ENCODE measurements around the gene SSH3.

DNA sequence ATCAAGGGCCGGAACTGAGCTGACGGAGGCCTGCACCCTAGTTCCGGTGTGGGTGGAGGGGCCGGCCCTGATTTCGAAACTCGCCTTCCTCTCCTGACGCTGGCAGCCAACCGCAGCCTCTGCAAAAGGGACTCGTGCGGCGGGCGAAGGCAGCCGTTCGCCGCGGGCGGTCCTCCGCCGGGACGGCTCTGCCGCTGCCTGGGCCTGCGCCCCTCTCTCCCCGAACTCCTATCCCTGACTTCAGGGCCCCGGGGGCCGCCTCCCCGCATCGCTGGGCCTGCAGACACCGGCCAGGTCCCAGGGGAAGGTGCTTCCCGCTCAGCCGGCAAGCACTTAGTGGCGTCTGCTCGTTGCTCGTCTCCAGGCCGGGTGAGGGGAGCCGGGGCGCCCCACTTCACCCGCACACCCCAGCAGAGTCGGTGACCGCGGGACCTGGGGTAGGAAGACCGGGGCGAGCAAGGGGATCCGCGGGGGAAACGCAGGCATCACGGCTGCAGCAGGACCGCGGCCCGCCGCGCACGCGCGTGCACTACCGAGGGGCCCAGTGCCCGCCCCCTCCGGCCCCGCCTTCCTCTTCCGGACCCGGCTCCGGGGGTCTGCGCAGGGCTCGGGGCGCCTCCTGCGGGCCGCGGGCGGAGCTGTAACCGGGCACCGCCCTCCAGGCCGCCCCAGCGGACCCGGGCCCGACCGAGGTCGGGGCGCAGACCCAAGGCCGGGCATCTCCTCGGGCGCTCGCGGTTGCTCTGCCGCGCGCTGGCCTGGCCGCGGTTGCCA lies 14.7 kb upstream of the SSH3 start:
- TF ChIP-seq, protein P1, sequence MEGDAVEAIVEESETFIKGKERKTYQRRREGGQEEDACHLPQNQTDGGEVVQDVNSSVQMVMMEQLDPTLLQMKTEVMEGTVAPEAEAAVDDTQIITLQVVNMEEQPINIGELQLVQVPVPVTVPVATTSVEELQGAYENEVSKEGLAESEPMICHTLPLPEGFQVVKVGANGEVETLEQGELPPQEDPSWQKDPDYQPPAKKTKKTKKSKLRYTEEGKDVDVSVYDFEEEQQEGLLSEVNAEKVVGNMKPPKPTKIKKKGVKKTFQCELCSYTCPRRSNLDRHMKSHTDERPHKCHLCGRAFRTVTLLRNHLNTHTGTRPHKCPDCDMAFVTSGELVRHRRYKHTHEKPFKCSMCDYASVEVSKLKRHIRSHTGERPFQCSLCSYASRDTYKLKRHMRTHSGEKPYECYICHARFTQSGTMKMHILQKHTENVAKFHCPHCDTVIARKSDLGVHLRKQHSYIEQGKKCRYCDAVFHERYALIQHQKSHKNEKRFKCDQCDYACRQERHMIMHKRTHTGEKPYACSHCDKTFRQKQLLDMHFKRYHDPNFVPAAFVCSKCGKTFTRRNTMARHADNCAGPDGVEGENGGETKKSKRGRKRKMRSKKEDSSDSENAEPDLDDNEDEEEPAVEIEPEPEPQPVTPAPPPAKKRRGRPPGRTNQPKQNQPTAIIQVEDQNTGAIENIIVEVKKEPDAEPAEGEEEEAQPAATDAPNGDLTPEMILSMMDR (conservative IDR thresholded peaks at IDR 0.05; ENCODE audit: low read depth, low read length) = peak; percentile 56
- peak; percentile 85 for TF ChIP-seq POLR2A (IDR thresholded peaks at IDR 0.05; ENCODE audit: low read depth, low read length)
- peak; percentile 60; the same call in 1 of the 2 replicates for TF ChIP-seq MXI1 (IDR thresholded peaks at IDR 0.05; ENCODE audit: borderline replicate concordance, low read depth, low read length)
